Measurements from ENCODE around the gene PIAS1.
"Not testable (repeated sequence)": the region's sequence is repeated elsewhere in the genome, so short reads cannot be mapped to it uniquely, and the experiment has no call there.

PIAS1 gene

DNA sequence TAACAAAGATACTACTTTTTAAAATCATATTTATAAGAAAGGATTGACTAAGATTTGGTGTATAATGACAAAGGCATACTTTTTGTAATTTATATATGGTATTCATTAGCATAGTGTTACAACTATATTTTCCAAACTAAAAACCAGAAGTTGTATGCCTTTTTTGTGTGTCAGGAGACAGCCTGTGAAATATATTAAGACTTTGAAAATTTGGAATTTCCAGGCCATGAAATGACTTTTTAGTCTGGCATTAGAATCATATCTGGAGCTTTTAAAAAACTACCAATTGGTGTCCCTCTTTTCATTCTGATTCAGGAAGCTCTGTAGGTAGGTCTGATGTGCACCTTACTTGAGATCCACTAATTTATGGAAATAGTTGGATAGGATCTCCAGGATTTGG, 109.1 kb downstream of the PIAS1 start:
- H3K4me3 ChIP-seq (IDR thresholded peaks at IDR 0.05; ENCODE audit: insufficient read depth, low read depth, low read length), result no peak overlapping the region
- H3K27ac ChIP-seq, result no peak overlapping the region
- H3K4me2 ChIP-seq, result no peak overlapping the region
- H3K79me2 ChIP-seq (ENCODE audit: insufficient read depth, low read depth), result no peaks in the 10 kb centered on the region
- no peak overlapping the region for H3K9ac ChIP-seq
- H3K36me3 ChIP-seq (ENCODE audit: insufficient read depth), result no peaks in the 10 kb centered on the region
- H2AFZ ChIP-seq (ENCODE audit: low read depth), result no peak overlapping the region
- TF ChIP-seq, protein P1, sequence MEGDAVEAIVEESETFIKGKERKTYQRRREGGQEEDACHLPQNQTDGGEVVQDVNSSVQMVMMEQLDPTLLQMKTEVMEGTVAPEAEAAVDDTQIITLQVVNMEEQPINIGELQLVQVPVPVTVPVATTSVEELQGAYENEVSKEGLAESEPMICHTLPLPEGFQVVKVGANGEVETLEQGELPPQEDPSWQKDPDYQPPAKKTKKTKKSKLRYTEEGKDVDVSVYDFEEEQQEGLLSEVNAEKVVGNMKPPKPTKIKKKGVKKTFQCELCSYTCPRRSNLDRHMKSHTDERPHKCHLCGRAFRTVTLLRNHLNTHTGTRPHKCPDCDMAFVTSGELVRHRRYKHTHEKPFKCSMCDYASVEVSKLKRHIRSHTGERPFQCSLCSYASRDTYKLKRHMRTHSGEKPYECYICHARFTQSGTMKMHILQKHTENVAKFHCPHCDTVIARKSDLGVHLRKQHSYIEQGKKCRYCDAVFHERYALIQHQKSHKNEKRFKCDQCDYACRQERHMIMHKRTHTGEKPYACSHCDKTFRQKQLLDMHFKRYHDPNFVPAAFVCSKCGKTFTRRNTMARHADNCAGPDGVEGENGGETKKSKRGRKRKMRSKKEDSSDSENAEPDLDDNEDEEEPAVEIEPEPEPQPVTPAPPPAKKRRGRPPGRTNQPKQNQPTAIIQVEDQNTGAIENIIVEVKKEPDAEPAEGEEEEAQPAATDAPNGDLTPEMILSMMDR (conservative IDR thresholded peaks at IDR 0.05; ENCODE audit: low read depth, low read length), result no peak
- H3K27me3 ChIP-seq (ENCODE audit: insufficient read depth, low read depth), result no peaks in the 10 kb centered on the region
- H4K20me1 ChIP-seq (ENCODE audit: insufficient read depth), result no peaks in the 10 kb centered on the region
- H3K4me1 ChIP-seq (ENCODE audit: low read depth, poor library complexity, severe bottlenecking), result no peaks in the 10 kb centered on the region

DNA sequence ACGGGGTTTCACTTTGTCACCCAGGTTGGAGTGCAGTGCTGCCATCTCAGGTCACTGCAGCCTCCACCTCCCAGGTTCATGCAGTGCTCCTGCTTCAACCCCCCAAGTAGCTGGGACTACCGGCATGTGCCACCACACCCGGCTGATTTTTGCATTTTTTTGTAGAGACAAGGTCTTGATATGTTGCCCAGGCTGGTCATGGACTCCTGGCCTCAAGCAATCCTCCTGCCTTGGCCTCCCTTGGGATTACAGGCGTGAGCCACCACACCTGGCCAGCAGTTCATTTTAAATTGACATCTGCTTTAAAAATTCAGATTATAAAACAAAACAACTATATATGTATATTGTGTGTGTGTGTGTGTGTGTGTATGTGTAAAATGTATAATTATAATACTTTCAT, 112.7 kb downstream of the PIAS1 start:
- Histone ChIP-seq H3K79me2 (ENCODE audit: insufficient read depth, low read depth) (no peaks in the 10 kb centered on the region), H3K27ac (no peak overlapping the region), H3K4me2 (no peak overlapping the region), H2AFZ (ENCODE audit: low read depth) (no peak overlapping the region), H3K36me3 (ENCODE audit: insufficient read depth) (no peaks in the 10 kb centered on the region), H3K9ac (no peak overlapping the region), H3K4me1 (ENCODE audit: low read depth, poor library complexity, severe bottlenecking) (no peaks in the 10 kb centered on the region), H4K20me1 (ENCODE audit: insufficient read depth) (no peaks in the 10 kb centered on the region), H3K4me3 (IDR thresholded peaks at IDR 0.05; ENCODE audit: insufficient read depth, low read depth, low read length) (no peak overlapping the region), H3K27me3 (ENCODE audit: insufficient read depth, low read depth) (no peaks in the 10 kb centered on the region)
- TF ChIP-seq, protein P1 (conservative IDR thresholded peaks at IDR 0.05; ENCODE audit: low read depth, low read length), result no peak

DNA sequence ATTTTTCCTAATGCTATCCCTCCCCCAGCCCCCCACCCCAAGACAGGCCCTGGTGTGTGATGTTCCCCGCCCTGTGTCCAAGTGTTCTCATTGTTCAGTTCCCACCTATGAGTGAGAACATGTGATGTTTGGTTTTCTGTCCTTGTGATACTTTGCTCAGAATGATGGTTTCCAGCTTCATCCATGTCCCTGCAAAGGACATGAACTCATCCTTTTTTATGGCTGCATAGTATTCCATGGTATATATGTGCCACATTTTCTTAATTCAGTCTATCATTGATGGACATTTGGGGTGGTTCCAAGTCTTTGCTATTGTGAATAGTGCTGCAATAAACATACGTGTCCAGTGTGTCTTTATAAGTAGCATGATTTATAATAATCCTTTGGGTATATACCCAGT, 117.9 kb downstream of the PIAS1 start:
- H3K4me3 ChIP-seq (IDR thresholded peaks at IDR 0.05; ENCODE audit: insufficient read depth, low read depth, low read length); H4K20me1 ChIP-seq (ENCODE audit: insufficient read depth); H3K36me3 ChIP-seq (ENCODE audit: insufficient read depth); H2AFZ ChIP-seq (ENCODE audit: low read depth); H3K4me2 ChIP-seq; H3K9ac ChIP-seq; H3K4me1 ChIP-seq (ENCODE audit: low read depth, poor library complexity, severe bottlenecking); H3K79me2 ChIP-seq (ENCODE audit: insufficient read depth, low read depth); H3K27ac ChIP-seq; H3K27me3 ChIP-seq (ENCODE audit: insufficient read depth, low read depth): not testable (repeated sequence)

DNA sequence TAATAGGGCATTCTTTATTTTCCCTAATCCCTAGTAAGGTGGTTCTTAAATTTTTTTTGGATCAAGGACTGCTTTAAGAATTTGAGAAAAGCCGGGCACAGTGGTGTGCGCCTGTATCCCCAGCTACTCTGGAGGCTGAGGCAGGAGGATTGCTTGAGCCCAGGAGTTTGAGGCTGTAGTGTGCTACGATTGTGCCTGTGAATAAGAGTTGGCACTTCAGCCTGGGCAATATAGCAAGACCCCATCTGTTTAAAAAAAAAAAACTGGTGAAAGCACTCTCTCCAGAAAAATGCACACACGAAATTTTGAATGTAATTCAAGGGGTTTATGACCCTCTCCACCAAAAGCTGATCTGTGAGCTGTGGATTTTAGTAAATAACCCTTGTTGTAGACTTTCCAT, 119.0 kb downstream of the PIAS1 start:
- Histone ChIP-seq H2AFZ (ENCODE audit: low read depth) (no peak overlapping the region), H3K4me3 (IDR thresholded peaks at IDR 0.05; ENCODE audit: insufficient read depth, low read depth, low read length) (no peak overlapping the region), H3K4me2 (no peak overlapping the region), H4K20me1 (ENCODE audit: insufficient read depth) (no peaks in the 10 kb centered on the region), H3K9ac (no peak overlapping the region), H3K27ac (no peak overlapping the region), H3K79me2 (ENCODE audit: insufficient read depth, low read depth) (no peaks in the 10 kb centered on the region), H3K4me1 (ENCODE audit: low read depth, poor library complexity, severe bottlenecking) (no peaks in the 10 kb centered on the region), H3K27me3 (ENCODE audit: insufficient read depth, low read depth) (no peaks in the 10 kb centered on the region), H3K36me3 (ENCODE audit: insufficient read depth) (0 out of 2 replicates have a peak, but pooled peaks cover 7% of the 10 kb centered on the region)
- TF ChIP-seq, protein P1 (conservative IDR thresholded peaks at IDR 0.05; ENCODE audit: low read depth, low read length), result no peak

DNA sequence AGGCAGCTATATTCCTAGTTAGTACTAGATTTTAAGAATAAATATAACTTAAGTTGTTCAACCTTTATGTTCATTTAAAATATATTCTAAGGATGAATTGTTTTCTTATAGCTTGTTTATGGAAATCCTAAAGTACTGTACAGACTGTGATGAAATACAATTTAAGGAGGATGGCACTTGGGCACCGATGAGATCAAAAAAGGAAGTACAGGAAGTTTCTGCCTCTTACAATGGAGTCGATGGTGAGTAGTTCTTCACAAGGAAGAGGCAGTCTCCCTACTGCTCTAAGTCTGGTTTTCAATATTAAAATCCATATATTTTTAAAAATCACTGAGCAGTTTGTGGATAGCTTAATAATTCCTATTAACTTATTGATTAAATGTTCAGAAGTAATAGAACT, 121.4 kb downstream of the PIAS1 start:
- H4K20me1 ChIP-seq (ENCODE audit: insufficient read depth), result no peaks in the 10 kb centered on the region
- no peaks in the 10 kb centered on the region for H3K79me2 ChIP-seq (ENCODE audit: insufficient read depth, low read depth)
- H3K27ac ChIP-seq, result no peak overlapping the region
- H3K27me3 ChIP-seq (ENCODE audit: insufficient read depth, low read depth), result no peaks in the 10 kb centered on the region
- H3K36me3 ChIP-seq (ENCODE audit: insufficient read depth), result 0 out of 2 replicates have a peak, but pooled peaks cover 7% of the 10 kb centered on the region
- no peak overlapping the region for H3K9ac ChIP-seq
- no peaks in the 10 kb centered on the region for H3K4me1 ChIP-seq (ENCODE audit: low read depth, poor library complexity, severe bottlenecking)
- no peak overlapping the region for H3K4me2 ChIP-seq
- no peak overlapping the region for H3K4me3 ChIP-seq (IDR thresholded peaks at IDR 0.05; ENCODE audit: insufficient read depth, low read depth, low read length)
- H2AFZ ChIP-seq (ENCODE audit: low read depth), result no peak overlapping the region
- TF ChIP-seq, protein P1 (conservative IDR thresholded peaks at IDR 0.05; ENCODE audit: low read depth, low read length), result no peak
